Jurkat, Clone E6-1 (cell line): ENCODE data around the gene CAV1.
"Not testable (repeated sequence)": the region's sequence is repeated elsewhere in the genome, so short reads cannot be mapped to it uniquely, and the experiment has no call there.

ENCODE experiments used
- DNase-seq: peaks from one replicate; pipeline ENCODE4 v3.0.0-alpha.2; 2011; ENCODE audit warnings: low read depth, low spot score
- H3K4me3 ChIP-seq: 2 replicates; pipeline ENCODE4 v1.5.1; 2011; ENCODE audit warnings: mild to moderate bottlenecking, low read length, control low read depth, moderate library complexity

Gene CAV1

DNA sequence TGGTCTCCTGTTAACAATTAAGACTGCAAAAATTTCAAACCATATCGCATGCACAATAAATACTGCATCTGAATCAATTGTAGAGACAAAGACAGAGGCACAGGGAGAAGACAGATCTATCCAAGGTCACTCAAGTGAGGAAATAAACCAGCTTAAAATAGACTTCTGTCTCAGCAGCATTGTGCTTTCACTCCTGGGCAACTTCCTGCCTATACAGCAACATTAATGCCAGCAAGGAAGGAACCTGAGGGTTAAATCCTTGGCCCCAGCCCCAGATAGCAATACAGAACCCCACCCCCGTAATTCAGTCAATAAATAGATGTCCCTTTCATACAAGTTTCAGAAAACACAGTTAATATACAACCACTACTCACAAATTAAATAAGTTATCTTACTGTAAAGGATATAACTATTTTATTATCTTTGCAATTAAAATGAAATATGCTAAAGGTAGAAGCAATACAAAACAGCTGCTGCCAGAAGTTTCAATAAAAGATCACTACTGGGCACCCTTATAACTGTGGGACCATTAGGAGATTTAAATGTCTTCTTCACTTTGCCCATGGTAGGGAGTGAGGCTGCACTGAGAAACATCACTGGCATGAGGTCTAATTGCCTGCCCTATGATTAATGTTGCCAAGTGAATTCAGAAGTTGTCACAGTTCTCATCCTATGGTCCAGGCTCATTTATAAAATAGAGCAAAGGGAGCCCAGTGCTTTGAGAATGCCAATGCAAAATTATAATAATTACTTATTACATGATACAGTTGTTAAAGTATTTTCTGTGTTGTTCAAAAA is 49.4 kb downstream of the CAV1 start:
- no peak overlapping the region for H3K4me3 ChIP-seq
- no peak for DNase-seq

DNA sequence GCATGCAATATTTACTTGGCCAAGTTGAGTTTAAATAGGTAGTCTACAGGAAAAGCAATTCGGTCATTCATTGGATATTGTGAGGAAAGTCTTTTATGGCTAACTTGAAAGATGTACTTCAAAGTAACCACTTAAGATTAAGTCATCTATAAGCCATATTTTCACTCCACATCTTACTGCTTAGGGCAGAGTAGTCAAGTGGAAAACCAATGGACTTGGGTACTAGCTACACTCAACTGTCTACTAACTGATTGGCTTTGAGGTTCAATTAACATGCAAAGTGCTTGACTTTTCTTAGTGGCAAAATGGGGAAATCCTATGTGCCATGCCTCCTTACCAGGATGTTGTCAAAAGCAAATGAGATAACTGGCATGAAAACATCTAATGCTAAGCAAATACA is 51.0 kb downstream of the CAV1 start:
- no peak for DNase-seq
- no peak overlapping the region for H3K4me3 ChIP-seq

DNA sequence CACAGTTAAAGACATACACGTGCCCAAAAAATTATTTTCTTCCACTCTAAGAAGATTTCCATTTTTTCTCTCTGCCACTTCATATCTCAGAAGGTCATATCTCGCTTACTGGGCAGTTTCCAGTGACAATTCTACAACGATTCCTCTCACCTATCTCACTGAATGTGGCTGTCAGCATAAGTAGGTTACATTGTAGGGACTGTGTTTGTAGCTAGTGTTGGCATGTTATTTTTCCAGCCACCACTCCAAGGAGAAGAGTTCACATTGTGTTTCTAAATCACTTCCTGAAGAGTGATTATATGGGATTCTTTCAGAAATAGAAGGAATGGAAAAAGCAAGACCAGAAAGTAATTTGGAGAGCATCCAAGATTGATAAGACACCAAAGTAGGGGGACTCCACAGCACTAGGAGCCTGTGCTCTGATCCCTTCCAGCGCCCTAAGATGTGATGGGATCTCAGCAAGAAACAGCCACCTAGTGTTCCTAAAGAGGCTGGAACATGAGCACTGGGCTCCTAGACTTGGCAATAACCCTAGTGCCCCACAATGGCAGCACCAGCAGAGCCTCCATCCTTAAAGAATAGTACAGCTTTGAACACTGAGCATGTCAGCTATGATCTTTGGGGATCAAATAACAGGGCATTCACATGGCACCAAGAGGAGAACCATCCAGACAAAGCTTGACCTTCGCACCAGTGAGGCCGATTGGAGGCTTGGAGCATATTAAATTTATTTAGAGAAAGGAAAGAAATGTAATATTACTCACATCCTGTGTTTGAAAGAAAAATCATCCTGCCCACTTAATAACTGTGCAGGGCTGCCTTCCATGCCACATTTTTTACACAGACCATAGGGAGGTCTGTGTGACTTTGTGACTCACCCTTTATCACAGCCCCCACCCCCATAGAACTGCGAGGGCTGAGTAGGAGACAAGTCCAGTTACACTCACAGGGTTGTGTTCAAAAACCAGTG is 51.8 kb downstream of the CAV1 start:
- DNase-seq = no peak
- no peak overlapping the region for H3K4me3 ChIP-seq

DNA sequence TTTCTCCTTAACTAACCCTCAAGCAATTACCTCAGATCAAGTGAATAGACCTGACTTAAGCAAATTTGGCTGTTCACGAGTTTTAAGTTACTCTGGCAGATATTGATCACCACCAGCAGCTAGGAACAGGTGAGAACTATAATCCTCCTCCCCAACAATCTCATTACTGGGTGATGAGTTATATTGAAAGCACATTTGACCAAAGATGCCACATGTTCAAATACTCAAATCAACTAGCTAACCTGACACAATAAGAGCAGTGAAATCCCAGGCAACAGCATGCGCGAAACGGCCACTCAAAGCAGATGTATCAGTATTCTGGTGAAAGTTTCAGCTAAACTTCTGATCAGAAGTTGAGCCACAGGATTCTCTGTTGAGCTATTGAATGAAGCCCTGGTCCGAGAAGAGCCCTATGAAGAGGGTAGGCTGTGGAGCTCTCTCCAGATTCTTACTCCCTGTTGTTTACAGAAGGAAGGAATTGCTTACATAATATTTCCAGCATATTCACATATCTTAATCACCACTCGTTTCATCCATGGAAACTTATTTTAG is 52.6 kb downstream of the CAV1 start:
- DNase-seq = no peak
- H3K4me3 ChIP-seq = no peak overlapping the region

DNA sequence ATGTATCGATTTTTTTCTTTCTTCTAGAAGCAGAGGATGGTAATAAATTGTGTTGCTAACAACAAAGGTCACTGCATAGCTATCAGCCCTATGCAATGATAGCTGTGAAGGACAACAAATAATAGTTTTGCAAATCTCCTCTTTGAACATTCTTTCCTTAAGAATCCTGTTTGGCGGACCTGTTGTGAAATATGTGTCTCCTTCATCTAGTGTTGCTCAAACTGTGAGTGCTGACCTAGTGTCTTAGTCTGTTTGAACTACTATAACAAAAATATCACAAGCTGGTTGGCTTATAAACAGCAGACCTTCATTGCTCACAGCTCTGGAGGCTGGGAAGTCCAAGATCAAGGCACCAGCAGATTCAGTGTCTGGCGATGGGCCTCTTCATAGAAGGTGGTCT is 53.7 kb downstream of the CAV1 start:
- DNase-seq = no peak
- no peak overlapping the region for H3K4me3 ChIP-seq

DNA sequence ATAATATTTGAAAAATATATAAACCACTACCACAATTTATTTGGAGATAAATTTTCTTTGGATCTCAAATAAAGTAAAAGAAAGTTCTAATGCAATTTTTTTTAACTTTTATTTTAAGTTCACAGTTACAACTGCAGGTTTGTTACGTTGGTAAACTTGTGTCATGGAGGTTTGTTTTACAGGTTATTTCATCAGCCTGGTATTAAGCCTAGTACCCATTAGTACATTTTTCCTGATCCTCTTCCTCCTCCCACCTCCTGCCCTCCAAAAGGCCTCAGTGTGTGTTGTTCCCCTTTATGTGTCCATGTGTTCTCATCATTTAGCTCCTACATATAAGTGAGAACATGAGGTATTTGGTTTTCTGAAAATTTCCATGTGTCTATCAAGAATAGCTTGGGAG is 54.5 kb downstream of the CAV1 start:
- no peak for DNase-seq
- H3K4me3 ChIP-seq = no peak overlapping the region

DNA sequence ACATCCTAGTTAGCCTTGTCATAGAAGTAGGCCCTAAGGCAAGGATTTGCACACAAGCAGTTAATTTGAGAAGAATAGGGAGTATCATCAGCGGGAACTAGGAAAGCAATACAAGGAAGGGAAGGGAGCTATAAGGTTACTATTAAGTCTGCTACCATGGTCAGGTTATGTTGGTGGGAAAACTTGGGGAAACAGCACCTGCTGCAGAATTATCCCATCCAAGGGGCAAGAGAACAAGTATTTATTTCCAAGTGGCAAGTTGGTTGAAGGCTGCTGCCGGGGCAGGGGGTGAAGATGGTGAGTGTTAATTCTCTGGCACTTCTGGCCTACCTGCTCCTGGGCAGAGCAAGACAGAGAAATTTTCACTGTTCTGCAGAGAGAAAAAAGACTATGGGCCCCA is 55.0 kb downstream of the CAV1 start:
- DNase-seq = no peak
- no peak overlapping the region for H3K4me3 ChIP-seq

DNA sequence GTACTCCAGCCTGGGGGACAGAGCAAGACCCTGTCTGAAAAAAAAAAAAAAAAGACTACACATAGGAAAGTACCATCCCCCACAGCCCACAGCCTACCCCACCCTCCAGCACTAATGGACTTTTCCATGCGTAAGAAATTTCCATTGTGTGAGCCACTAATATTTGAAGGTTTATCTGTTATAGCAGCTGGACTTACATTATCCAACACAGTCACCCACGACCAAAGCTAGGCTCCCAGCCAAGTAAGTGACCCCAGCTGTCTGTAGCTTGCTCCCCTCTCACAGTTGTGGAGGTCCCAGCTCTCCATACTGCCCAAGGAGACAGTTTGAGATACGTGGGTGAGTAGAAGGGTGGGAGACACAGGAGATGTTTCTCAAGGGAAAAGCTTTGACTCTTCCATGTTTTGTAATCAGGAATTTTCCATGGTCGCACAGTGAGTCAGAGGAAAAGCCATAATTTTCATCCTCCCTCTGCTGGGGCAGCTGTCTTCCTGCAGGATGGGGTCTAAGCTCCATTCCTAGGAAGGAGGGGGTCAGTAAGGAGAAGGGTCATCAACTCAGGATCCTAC is 57.4 kb downstream of the CAV1 start:
- DNase-seq = no peak

DNA sequence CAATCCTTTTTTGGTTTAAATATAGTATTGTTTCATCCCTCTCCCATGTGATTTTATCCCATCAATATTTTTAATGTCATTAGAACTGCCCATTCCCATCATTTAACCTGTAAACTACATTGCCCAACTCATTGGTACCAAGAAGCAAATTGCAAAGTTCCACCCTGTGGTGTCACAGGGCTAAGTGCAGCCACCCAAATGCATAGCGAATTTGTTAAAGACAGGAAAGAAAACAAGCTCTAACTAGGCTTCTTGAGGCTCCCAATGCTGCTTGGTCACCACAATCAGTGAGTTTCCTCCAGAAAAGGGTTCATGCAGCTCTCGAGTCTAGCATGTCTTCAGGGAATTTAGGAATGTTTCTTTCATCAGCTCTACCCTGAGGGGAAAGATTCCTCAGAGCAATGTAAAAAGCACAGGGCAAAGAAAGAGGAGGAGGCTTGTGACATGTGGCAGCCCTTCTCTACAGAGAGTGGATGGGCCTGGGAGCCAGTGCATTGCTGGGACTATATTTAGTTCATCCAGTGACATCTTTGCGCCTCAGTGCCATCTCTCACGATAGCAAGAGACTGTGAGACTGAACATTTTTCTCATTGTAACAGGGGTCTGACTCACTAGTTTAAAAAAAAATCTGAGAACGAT is 58.1 kb downstream of the CAV1 start:
- DNase-seq = no peak
- no peak overlapping the region for H3K4me3 ChIP-seq

More for the DNA sequence above, 57.4 kb downstream of the CAV1 start:
- H3K4me3 ChIP-seq = no peak overlapping the region

DNA sequence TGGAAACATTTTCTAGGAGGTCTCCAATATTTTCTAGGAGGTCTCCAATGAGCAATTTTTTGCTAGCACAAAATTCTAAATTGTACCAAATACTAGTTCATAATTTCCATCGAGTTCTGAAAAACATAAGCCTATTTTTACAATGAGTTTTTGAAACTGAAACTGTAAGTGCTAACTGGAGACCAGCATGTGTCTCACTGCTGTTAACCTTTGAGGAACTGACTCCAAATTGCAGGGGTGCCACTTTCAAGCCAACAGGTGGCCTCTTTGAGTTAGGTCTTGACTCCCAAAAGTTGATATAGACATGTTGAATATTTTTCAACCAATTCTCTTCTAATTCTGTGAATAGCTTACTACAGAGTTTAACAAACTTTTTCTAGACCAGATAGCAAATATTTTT is 58.8 kb downstream of the CAV1 start:
- no peak for DNase-seq
- H3K4me3 ChIP-seq = no peak overlapping the region

DNA sequence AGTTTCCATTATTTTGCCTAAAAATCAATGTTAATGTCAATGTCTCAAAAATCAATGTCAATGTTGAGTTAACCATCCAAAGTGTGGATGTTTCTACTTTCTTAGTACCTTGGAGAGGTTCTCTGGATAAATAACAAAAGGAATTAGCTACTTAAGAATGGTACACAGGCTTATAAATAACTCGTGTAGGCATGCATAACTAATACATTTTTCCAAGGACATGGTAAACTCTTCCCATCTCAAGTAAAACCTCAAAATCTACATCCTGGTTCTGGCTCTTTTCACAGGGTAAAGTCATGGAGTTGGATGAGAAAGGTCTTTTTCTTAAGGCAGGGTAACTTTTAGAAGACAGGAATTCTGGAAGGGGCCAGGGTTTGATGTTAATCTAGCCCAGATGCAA is 59.9 kb downstream of the CAV1 start:
- H3K4me3 ChIP-seq = no peak overlapping the region
- no peak for DNase-seq

DNA sequence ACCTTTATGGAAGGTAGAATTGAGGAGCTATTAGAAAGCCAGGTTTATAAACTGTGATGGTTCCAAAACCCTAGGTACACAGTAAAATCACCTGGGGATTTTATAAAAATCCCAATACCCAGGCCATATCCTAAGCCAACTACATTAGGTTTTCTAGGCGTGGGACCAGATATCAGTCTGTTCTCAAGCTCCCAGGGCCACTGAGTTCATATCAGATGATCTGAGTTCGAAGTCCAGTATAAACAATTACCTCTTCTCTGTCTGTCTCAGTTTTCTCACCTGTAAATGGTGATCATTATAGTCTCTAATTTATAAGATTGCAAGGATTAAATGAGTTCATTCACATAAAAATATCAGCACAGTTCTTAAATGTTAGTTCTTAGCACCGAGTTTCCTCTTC is 60.6 kb downstream of the CAV1 start:
- H3K4me3 ChIP-seq = no peak overlapping the region
- no peak for DNase-seq

DNA sequence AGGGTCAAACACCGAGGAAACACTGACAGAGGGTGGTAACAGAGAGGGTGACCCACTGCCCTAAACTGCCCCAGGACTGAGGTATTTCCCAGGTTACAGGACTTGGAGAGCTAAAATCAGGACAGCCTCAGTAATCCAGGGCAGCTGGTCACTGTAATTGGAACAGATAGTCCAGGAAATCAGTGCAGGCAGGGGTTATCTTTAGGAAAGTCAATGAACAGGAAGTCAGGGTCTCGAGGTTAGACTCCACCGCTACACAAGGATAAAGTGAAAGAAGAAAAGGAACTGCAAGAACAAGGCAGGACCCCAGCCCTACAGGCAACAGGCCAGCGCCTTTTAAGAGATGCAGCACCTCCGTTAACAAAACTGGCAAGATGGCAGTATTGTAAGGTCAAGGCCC is 61.1 kb downstream of the CAV1 start:
- H3K4me3 ChIP-seq = no peak overlapping the region
- no peak for DNase-seq

DNA sequence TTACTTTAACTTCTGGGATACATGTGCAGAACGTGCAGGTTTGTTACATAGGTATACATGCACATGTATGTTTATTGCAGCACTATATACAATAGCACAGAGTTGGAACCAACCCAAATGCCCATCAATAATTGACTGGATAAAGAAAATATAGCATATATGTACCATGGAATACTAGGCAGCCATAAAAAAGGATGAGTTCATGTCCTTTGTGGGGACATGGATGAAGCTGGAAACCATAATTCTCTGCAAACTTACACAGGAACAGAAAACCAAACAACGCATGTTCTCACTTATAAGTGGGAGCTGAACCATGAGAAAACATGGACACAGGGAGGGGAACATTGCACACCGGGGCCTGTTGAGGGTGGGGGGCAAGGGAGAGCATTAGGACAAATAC is 62.4 kb downstream of the CAV1 start:
- H3K4me3 ChIP-seq, DNase-seq: not testable (repeated sequence)

DNA sequence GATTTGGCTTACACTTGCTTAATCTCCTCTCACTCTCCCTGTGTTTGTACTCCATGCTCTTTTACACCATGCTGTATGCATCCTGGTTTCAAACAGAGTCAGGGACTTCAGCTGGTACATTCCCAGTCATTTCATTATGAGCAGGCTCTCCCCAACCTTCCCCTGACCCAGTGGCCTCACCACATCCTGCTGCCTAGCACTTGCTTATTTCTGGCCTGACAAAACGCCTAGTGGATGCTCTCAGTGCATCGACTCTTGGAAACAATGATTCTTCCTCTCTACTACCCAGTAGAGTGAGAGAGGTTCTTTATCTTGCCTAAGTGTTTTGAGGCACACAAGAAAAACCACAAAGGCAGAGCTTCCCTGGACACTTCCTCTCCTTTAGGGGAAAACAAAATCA is 63.4 kb downstream of the CAV1 start:
- DNase-seq = no peak
- no peak overlapping the region for H3K4me3 ChIP-seq

DNA sequence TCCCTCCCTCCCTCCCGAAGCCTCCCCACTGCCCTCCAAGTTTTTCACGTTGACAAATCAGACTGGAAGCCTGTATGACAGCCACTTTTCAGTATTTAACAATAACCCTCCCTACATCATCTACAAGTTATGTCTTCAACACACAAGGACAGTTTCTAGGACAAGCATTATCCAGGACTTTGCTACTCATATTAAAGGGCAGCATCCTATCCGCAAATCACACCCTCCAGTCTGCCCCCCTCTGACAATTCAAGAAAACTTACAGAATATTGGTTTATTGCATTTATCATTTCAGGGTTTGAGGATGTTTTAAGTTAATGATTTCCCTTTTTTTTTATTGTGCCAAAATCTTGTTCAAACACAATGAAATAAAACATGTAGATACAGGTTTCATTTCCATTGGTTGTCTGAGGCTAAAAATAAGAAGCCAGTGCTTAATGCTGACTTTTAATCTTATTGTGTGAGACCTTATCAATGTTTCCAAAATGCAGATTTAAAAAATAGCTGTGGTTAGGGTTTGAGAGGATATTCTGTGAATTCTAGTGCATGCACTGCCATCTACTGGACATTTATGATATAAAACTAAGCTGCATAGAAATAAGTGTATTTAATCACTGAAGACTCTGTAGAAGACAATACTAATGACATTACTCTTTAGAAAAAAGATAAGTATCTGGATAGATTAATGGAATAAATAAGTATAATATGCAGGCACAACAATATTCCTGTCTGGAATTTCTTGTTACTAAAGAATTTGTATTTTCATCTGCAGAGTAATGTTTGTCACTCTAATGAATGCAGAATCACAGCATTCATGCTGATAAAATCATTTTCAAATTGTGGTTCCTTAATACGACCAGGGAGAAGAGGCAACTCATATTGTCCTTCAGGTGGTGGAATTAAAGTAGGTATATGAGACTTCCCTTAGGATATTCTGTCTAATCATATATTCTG is 64.1 kb downstream of the CAV1 start:
- DNase-seq = peak; percentile 32
- no peak overlapping the region for H3K4me3 ChIP-seq

DNA sequence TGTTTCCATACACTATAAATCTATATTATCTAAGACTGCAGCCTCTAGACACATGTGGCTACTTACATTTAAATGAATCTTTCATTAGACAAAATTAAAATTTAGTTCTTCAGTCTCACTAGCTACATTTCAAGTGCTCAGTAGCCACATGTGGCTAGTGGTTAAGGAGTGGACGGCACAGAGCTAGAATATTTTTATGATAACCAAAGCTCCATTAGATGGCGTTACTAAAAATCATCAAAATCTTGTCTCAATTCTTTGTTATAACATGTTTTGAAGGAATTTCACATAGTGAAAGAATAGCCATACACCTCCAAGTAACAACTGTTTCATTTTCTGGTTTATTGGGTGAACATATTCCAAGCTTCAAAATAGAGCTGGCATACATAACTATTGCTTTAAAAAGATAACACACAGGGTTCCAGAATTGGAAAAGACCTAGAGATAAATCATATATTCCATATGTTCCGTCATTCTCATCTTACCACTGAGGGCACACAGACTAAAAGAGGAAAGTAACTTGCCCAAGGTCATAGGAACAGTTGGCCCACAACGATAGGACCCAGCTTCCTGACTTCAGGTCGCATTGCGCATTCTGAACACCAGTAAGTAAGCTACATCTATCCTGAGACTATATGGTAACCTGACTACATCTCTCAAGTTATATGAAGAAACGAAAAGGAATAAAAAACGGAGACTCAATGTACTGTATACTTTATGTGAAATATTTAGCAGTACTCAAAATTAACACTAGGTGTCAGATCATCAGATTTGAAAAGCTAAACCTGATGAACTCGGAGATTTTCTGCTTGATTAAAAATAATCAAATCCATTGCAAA is 66.6 kb downstream of the CAV1 start:
- no peak overlapping the region for H3K4me3 ChIP-seq
- DNase-seq = no peak

DNA sequence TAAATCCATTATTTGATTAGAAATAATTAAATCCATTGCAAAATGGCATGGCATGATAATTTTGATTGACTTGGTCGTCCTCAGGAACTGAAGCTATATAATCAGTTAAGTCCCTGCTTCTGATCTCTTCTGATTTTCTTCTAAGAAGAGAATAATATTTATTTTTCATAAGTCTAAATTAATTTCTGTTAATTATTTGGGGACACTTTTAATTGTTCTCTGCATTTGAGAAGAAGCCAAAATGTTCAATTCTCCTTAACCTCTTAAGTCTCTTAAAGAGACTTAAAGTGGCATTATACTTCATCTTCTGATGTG is 67.2 kb downstream of the CAV1 start:
- H3K4me3 ChIP-seq = no peak overlapping the region
- no peak for DNase-seq
